Measurements from ENCODE around the gene ATP2C1. TPM values are rescaled to one million over a fixed set of nuclear protein-coding genes. Genes with fewer than 3 reads are reported as not detected.

The ATP2C1 gene
- total and polyA plus RNA-seq, 2 donors (not counting 3 experiments of a cell fraction or from before 2014, with no cell fraction given): 50.1 to 73.3 TPM

DNA sequence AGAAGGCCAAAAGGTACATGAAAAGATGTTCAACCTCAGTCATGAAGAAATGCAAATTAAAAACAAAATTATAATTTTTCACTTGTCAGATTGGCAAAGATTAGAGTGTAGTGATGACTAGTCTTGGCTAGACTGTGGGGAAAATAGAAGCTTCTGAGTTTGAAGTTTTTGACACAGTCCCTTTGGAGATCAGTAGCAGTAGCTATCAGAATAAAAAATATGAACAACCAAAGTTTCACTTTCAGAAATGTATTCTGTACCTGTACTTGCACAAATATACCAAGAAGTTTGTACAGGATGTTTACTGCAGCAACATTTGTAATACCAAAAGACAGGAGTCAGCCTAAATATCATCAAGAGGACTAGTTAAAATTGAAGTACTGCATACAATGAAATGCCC is 14.1 kb downstream of the ATP2C1 start:
- H3K27ac ChIP-seq (ENCODE audit: insufficient read depth, low read depth, low read length): no peak overlapping the region
- intact Hi-C loops (cut with micrococcal nuclease): no loop called here
- no peaks in the 10 kb centered on the region for H3K9me3 ChIP-seq (replicated peaks; ENCODE audit: control insufficient read depth, insufficient read depth, low read length)
- DNase-seq (ENCODE audit: low read depth, low spot score): no peak
- peaks cover 10% of the 10 kb centered on the region for H4K20me1 ChIP-seq (replicated peaks; ENCODE audit: control insufficient read depth, extremely low read depth, insufficient read depth, low read length)
- no peaks in the 10 kb centered on the region for H3K9me1 ChIP-seq (replicated peaks; ENCODE audit: control insufficient read depth, extremely low read depth, insufficient read depth, low read length)
- H3K27me3 ChIP-seq (ENCODE audit: control insufficient read depth in 2 of 2, insufficient read depth in 2 of 2, low read length in 2 of 2): no peaks in the 10 kb centered on the region
- no peak overlapping the region for H3K4me3 ChIP-seq (replicated peaks in 1 of 3; ENCODE audit: insufficient read depth in 1 of 3, low read depth in 1 of 3, low read length in 3 of 3)
- H3K36me3 ChIP-seq (ENCODE audit: control insufficient read depth in 2 of 2, extremely low read depth in 1 of 2, insufficient read depth in 2 of 2, low read length in 2 of 2): no peaks in the 10 kb centered on the region
- ChIA-PET POLR2A (no interaction called here), CTCF (no interaction called here)
- FAIRE-seq: no peak
- peaks cover 69% of the 10 kb centered on the region for H3K79me2 ChIP-seq (ENCODE audit: control insufficient read depth, insufficient read depth, low read length)
- H3K4me1 ChIP-seq (ENCODE audit: control insufficient read depth, extremely low read depth, insufficient read depth, low read length): peaks cover 7% of the 10 kb centered on the region
- no TSS peak for BruUV-seq (replicated peaks)
- TF ChIP-seq, protein P1, sequence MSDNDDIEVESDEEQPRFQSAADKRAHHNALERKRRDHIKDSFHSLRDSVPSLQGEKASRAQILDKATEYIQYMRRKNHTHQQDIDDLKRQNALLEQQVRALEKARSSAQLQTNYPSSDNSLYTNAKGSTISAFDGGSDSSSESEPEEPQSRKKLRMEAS (IDR thresholded peaks at IDR 0.05; ENCODE audit: insufficient read depth, insufficient read length): no peak
- TF ChIP-seq FOS (IDR thresholded peaks at IDR 0.05; ENCODE audit: borderline replicate concordance, insufficient read depth, low read length) (no peak), POLR2AphosphoS5 (IDR thresholded peaks at IDR 0.05; ENCODE audit: insufficient read depth, low read depth, low read length) (no peak), GATA2 (IDR thresholded peaks at IDR 0.05; ENCODE audit: insufficient read depth, insufficient read length, low read depth, low read length) (no peak), JUN (IDR thresholded peaks at IDR 0.05; ENCODE audit: borderline replicate concordance, insufficient read depth, insufficient read length, low read depth) (no peak), MYC (IDR thresholded peaks at IDR 0.05; ENCODE audit: low read depth, low read length) (no peak)
- TF ChIP-seq, protein P2, sequence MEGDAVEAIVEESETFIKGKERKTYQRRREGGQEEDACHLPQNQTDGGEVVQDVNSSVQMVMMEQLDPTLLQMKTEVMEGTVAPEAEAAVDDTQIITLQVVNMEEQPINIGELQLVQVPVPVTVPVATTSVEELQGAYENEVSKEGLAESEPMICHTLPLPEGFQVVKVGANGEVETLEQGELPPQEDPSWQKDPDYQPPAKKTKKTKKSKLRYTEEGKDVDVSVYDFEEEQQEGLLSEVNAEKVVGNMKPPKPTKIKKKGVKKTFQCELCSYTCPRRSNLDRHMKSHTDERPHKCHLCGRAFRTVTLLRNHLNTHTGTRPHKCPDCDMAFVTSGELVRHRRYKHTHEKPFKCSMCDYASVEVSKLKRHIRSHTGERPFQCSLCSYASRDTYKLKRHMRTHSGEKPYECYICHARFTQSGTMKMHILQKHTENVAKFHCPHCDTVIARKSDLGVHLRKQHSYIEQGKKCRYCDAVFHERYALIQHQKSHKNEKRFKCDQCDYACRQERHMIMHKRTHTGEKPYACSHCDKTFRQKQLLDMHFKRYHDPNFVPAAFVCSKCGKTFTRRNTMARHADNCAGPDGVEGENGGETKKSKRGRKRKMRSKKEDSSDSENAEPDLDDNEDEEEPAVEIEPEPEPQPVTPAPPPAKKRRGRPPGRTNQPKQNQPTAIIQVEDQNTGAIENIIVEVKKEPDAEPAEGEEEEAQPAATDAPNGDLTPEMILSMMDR (IDR thresholded peaks at IDR 0.05; ENCODE audit: extremely low read depth in 1 of 2, insufficient read depth in 1 of 2, low read depth in 1 of 2, low read length in 2 of 2): no peak
- H3K9ac ChIP-seq (replicated peaks; ENCODE audit: extremely low read depth, insufficient read depth, low read length): no peak overlapping the region
- dilution Hi-C loops (cut with MboI; ENCODE audit: extremely low pct_ligation_motif_present, low sequenced_read_pairs): no loop called here
- H3K4me2 ChIP-seq (ENCODE audit: insufficient read depth, low read length): no peak overlapping the region
- no peak overlapping the region for H2AFZ ChIP-seq (ENCODE audit: low read depth, low read length)

Measured in endothelial cell of umbilical vein (primary cell).